OCI-LY7 (cell line): Measurements from ENCODE around the gene TPRN. TPM values are rescaled to one million over a fixed set of nuclear protein-coding genes. Genes with fewer than 3 reads are reported as not detected.

Experiments used
- BruUV-seq: library from RNA; stranded (reverse); fragments of 400-500 nt; replicated peaks from 2 replicates; lab custom pipeline; 2021; lab: Mats Ljungman, UMichigan
- CTCF ChIA-PET: fragments of 300-600 bp; sonication (Branson Sonifier 250); formaldehyde crosslinking; loops from one replicate; lab custom pipeline; 2022; ENCODE audit warnings: antibody characterized with exemption; ENCODE audit not compliant: unreplicated experiment; lab: Charles Lee
- POLR2A ChIA-PET: fragments of 300-600 bp; sonication (Branson Sonifier 250); formaldehyde crosslinking; loops from one replicate; lab custom pipeline; 2022; ENCODE audit warnings: antibody characterized with exemption; lab: Charles Lee
- DNase-seq: peaks from one replicate; pipeline ENCODE4 v3.0.0-alpha.2; 2015; ENCODE audit warnings: low spot score
- H2AFZ ChIP-seq: fragments of 200-600 bp; sonication (generic), shearing (Covaris generic); 2 replicates; pipeline ENCODE4 v1.6.1; 2014; ENCODE audit warnings: mild to moderate bottlenecking, antibody characterized with exemption, low read length, moderate library complexity
- H3K27ac ChIP-seq: fragments of 200-600 bp; sonication (generic); 2 replicates; pipeline ENCODE4 v1.5.1; 2014; ENCODE audit warnings: mixed run types, low read depth, mild to moderate bottlenecking, moderate library complexity, low read length, inconsistent platforms; ENCODE audit not compliant: poor library complexity, severe bottlenecking
- H3K36me3 ChIP-seq: fragments of 200-600 bp; sonication (generic); 2 replicates; pipeline ENCODE4 v1.6.1; 2014; ENCODE audit warnings: mild to moderate bottlenecking, antibody characterized with exemption, low read length, moderate library complexity, mixed read lengths; ENCODE audit not compliant: insufficient read depth
- H3K4me1 ChIP-seq: fragments of 200-600 bp; sonication (generic); 2 replicates; pipeline ENCODE4 v1.5.1; 2014; ENCODE audit warnings: mild to moderate bottlenecking, low read length; ENCODE audit not compliant: insufficient read depth, poor library complexity, severe bottlenecking
- H3K4me2 ChIP-seq: fragments of 200-600 bp; sonication (generic); 2 replicates; pipeline ENCODE4 v1.6.1; 2014; ENCODE audit warnings: mild to moderate bottlenecking, low read length
- H3K4me3 ChIP-seq: fragments of 200-600 bp; sonication (generic); 2 replicates; pipeline ENCODE4 v1.5.1; 2014; ENCODE audit warnings: mild to moderate bottlenecking, low read depth, low read length; ENCODE audit not compliant: poor library complexity, severe bottlenecking
- H3K79me2 ChIP-seq: fragments of 200-600 bp; sonication (generic); 2 replicates; pipeline ENCODE4 v1.6.1; 2016; ENCODE audit warnings: low read depth, mild to moderate bottlenecking, low read length, moderate library complexity, mixed read lengths; ENCODE audit not compliant: insufficient read depth
- H3K9me2 ChIP-seq: fragments of 200-600 bp; sonication (generic); 2 replicates; pipeline ENCODE4 v1.6.1; 2016; ENCODE audit warnings: mild to moderate bottlenecking, low read length, mixed read lengths; ENCODE audit not compliant: insufficient read depth
- H3K9me3 ChIP-seq: fragments of 200-600 bp; sonication (generic); 2 replicates; pipeline ENCODE4 v1.6.1; 2014; ENCODE audit warnings: mild to moderate bottlenecking, mixed run types, low read length, mixed read lengths
- H4K20me1 ChIP-seq: fragments of 200-600 bp; sonication (generic); 2 replicates; pipeline ENCODE4 v1.6.1; 2014; ENCODE audit warnings: mild to moderate bottlenecking, antibody characterized with exemption, low read length, moderate library complexity, mixed read lengths; ENCODE audit not compliant: insufficient read depth
- EZH2phosphoT487 ChIP-seq: fragments of 200-600 bp; sonication (generic); IDR thresholded peaks from 2 replicates; pipeline ENCODE4 v1.6.1; 2018; ENCODE audit warnings: low read depth, borderline replicate concordance, mild to moderate bottlenecking, mixed run types, antibody characterized with exemption, low read length, moderate library complexity, mixed read lengths
- intact Hi-C: fragments of 100-400 bp; cut with micrococcal nuclease; formaldehyde crosslinking; loops from one replicate; pipeline ENCODE4 v1.10.0; 2022; ENCODE audit not compliant: unreplicated experiment
- total RNA-seq, 2 experiments: library from RNA; depleted of rRNA in 1 of 2; stranded (reverse); fragments of >200 nt in 1 of 2; shearing (Covaris generic) in 1 of 2; gene quantifications; 2 replicates each; pipeline ENCODE4 v1.2.3, GENCODE V29; 2014 to 2022
- TF ChIP-seq, protein P1 (sequence below): fragments of 200-600 bp; sonication (generic); conservative IDR thresholded peaks from 2 replicates; pipeline ENCODE4 v1.5.1; 2014; ENCODE audit warnings: mild to moderate bottlenecking, antibody characterized with exemption, low read length, moderate library complexity, mixed read lengths

The TPRN gene
- total RNA-seq, 2 experiments from 2014 or later, result 9.0 to 15.9 TPM

DNA sequence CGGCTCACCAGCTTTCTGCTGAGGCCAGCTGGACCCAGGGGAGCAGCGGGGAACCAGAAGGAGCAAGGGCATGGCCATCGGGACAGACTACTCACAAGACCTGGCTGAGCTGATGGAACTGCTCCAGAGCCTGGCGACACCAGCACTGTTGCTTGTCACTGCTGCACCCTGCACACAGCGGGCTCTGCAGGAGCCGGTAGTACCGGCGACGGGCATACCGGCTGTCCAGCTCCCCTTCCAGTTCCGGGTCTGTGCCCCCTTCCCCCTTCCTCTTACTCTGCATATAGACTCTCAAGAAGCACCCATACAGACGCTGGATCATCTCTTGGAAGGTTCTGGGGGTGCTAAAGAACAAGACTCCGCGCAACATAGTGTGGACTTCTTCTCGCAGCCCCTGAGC lies 13.2 kb downstream of the TPRN start:
- intact Hi-C loops, result loop anchor here (5.0 kb wide), 1 partner anchor 70 kb away; no protein-coding TSS in a partner anchor
- no peak for DNase-seq
- no peak overlapping the region for H3K27ac ChIP-seq
- H2AFZ ChIP-seq, result no peak overlapping the region
- POLR2A ChIA-PET, result interaction anchor here (3.2 kb wide), 1 partner anchor 14 kb away, joined by 16 read pairs; the partner anchor contains the start of gene TPRN
- H3K9me2 ChIP-seq, result no peaks in the 10 kb centered on the region
- H4K20me1 ChIP-seq, result peaks cover 6% of the 10 kb centered on the region; the same call in 1 of the 2 replicates
- TF ChIP-seq EZH2phosphoT487, result no peak
- TF ChIP-seq, protein P1, sequence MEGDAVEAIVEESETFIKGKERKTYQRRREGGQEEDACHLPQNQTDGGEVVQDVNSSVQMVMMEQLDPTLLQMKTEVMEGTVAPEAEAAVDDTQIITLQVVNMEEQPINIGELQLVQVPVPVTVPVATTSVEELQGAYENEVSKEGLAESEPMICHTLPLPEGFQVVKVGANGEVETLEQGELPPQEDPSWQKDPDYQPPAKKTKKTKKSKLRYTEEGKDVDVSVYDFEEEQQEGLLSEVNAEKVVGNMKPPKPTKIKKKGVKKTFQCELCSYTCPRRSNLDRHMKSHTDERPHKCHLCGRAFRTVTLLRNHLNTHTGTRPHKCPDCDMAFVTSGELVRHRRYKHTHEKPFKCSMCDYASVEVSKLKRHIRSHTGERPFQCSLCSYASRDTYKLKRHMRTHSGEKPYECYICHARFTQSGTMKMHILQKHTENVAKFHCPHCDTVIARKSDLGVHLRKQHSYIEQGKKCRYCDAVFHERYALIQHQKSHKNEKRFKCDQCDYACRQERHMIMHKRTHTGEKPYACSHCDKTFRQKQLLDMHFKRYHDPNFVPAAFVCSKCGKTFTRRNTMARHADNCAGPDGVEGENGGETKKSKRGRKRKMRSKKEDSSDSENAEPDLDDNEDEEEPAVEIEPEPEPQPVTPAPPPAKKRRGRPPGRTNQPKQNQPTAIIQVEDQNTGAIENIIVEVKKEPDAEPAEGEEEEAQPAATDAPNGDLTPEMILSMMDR, result no peak
- H3K9me3 ChIP-seq, result no peaks in the 10 kb centered on the region
- H3K79me2 ChIP-seq, result peaks cover 32% of the 10 kb centered on the region
- H3K4me3 ChIP-seq, result peak overlapping the region; percentile 94
- no TSS peak for BruUV-seq
- peaks cover 54% of the 10 kb centered on the region for H3K36me3 ChIP-seq
- CTCF ChIA-PET, result interaction anchor here (0.5 kb wide), 1 partner anchor 148 kb away, joined by 3 read pairs; no protein-coding TSS in a partner anchor
- peak overlapping the region; percentile 80 for H3K4me2 ChIP-seq
- peaks cover 27% of the 10 kb centered on the region for H3K4me1 ChIP-seq

DNA sequence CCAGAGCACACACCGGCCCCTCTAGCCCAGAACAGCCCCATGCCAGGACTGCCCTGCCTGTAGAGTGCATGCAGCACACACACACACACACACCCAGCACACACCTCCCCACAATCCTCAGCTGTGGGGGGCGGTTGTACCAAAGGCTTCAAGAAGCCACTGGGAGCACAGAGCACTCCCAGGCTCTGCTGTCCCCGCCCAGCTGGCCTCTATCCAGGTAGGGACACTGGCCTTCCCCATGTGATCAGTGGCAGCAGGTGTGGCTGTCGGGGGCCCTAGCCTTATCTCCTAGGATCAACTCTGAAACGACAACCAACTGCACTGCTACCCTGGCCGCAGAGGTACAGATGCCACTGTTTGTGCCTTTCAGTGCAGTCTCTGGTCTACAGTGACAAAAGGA lies 14.2 kb downstream of the TPRN start:
- TF ChIP-seq EZH2phosphoT487, result no peak
- TF ChIP-seq, protein P1, result no peak

DNA sequence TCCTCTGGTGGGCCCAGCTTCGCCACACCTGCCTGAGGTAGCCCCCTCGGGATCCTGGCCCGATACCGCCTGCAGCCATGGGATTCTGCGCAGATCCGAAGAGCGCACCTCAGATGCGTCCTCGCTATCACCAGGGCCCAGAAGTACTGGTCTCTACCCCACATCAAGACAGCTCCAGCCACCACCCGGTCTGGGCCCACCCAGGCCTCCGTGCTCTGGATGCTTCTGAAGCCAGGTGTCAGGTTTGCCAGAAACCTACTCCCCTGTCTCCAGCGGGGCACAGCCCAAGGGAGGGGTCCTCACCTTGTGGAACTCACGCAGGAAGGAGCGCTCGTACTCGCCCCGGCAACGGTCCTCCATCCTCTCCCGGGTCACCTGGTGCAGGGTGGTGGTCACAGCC lies 14.6 kb downstream of the TPRN start:
- Histone ChIP-seq H4K20me1 (peaks cover 6% of the 10 kb centered on the region; the same call in 1 of the 2 replicates), H3K4me3 (no peak overlapping the region), H3K9me3 (no peaks in the 10 kb centered on the region), H3K9me2 (no peaks in the 10 kb centered on the region), H3K27ac (no peak overlapping the region), H3K4me2 (no peak overlapping the region), H3K79me2 (peaks cover 32% of the 10 kb centered on the region), H3K4me1 (peaks cover 27% of the 10 kb centered on the region), H3K36me3 (peaks cover 59% of the 10 kb centered on the region), H2AFZ (no peak overlapping the region)
- ChIA-PET POLR2A (no interaction called here), CTCF (no interaction called here)
- intact Hi-C loops, result loop anchor here (5.0 kb wide), 1 partner anchor 69 kb away; no protein-coding TSS in a partner anchor
- TF ChIP-seq, protein P1, result no peak
- TF ChIP-seq EZH2phosphoT487, result no peak
- BruUV-seq, result no TSS peak
- DNase-seq, result no peak

More for the DNA sequence above, 14.2 kb downstream of the TPRN start:
- Histone ChIP-seq H3K4me2 (peak overlapping the region; percentile 80), H3K27ac (no peak overlapping the region), H3K9me2 (no peaks in the 10 kb centered on the region), H3K4me3 (peak overlapping the region; percentile 94), H3K79me2 (peaks cover 32% of the 10 kb centered on the region), H2AFZ (no peak overlapping the region), H3K9me3 (no peaks in the 10 kb centered on the region), H4K20me1 (peaks cover 6% of the 10 kb centered on the region; the same call in 1 of the 2 replicates), H3K4me1 (peaks cover 27% of the 10 kb centered on the region), H3K36me3 (peaks cover 59% of the 10 kb centered on the region)
- ChIA-PET POLR2A (no interaction called here), CTCF (no interaction called here)
- no peak for DNase-seq
- intact Hi-C loops, result loop anchor here (5.0 kb wide), 1 partner anchor 69 kb away; no protein-coding TSS in a partner anchor
- BruUV-seq, result no TSS peak
